IMR-90 (cell line): Measurements from ENCODE around the gene AKIP1. TPM values are rescaled to one million over a fixed set of nuclear protein-coding genes. Genes with fewer than 3 reads are reported as not detected.

Source experiments
- ATAC-seq: fragments of 200-7000 bp; cut with Tn5 transposase; 2 replicates; pipeline ENCODE4 v1.9.1; 2020; ENCODE audit warnings: low read depth, mild to moderate bottlenecking, moderate library complexity
- BruUV-seq: library from RNA; stranded (reverse); fragments of 400-500 nt; replicated peaks from 2 replicates; lab custom pipeline; 2021; lab: Mats Ljungman, UMichigan
- CTCF ChIA-PET: fragments of 300-600 bp; formaldehyde crosslinking; extraction: SDS; loops from one replicate; lab custom pipeline; 2021; ENCODE audit warnings: antibody characterized with exemption; lab: Yijun Ruan, JAX
- POLR2A ChIA-PET: fragments of 300-600 bp; sonication (Branson Sonifier 250); formaldehyde crosslinking; loops from one replicate; lab custom pipeline; 2022; ENCODE audit warnings: antibody characterized with exemption; ENCODE audit not compliant: unreplicated experiment; lab: Charles Lee
- DNase-seq: peaks from one replicate; pipeline ENCODE4 v3.0.0; 2013
- H2AFZ ChIP-seq: replicated peaks from 2 replicates; pipeline ENCODE3; 2013; ENCODE audit warnings: low read length, mild to moderate bottlenecking; ENCODE audit not compliant: poor library complexity
- H2AK5ac ChIP-seq: 2 replicates; pipeline ENCODE4 v1.6.1; 2013; ENCODE audit warnings: low read depth, low read length, inconsistent platforms
- H2AK9ac ChIP-seq: replicated peaks from 2 replicates; pipeline ENCODE3; 2013; ENCODE audit warnings: mild to moderate bottlenecking, low read depth, low read length, moderate library complexity; ENCODE audit not compliant: poor library complexity
- H2BK120ac ChIP-seq: 2 replicates; pipeline ENCODE4 v1.6.1; 2013; ENCODE audit warnings: low read depth, low read length, inconsistent platforms
- H2BK15ac ChIP-seq: 3 replicates; pipeline ENCODE4 v1.6.1; 2013; ENCODE audit warnings: low read depth, low read length, inconsistent platforms
- H2BK20ac ChIP-seq: 2 replicates; pipeline ENCODE4 v1.6.1; 2013; ENCODE audit warnings: low read depth, mild to moderate bottlenecking, inconsistent platforms, low read length, moderate library complexity
- H2BK5ac ChIP-seq: 2 replicates; pipeline ENCODE4 v1.6.1; 2013; ENCODE audit warnings: mild to moderate bottlenecking, low read depth, low read length, inconsistent platforms; ENCODE audit not compliant: poor library complexity, severe bottlenecking
- H3K14ac ChIP-seq: replicated peaks from 2 replicates; pipeline ENCODE4 v1.6.1; 2013; ENCODE audit warnings: low read depth, low read length, inconsistent platforms
- H3K18ac ChIP-seq: 2 replicates; pipeline ENCODE4 v1.6.1; 2013; ENCODE audit warnings: low read depth, low read length, control low read depth
- H3K23ac ChIP-seq: 2 replicates; pipeline ENCODE4 v1.6.1; 2013; ENCODE audit warnings: low read depth, low read length, inconsistent platforms
- H3K27ac ChIP-seq: 2 replicates; pipeline ENCODE4 v1.5.1; 2013; ENCODE audit warnings: mild to moderate bottlenecking, control low read depth, low read length; ENCODE audit not compliant: insufficient read depth
- H3K27me3 ChIP-seq: 2 replicates; pipeline ENCODE4 v1.6.1; 2013; ENCODE audit warnings: low read length; ENCODE audit not compliant: control insufficient read depth, insufficient read depth
- H3K36me3 ChIP-seq: 2 replicates; pipeline ENCODE4 v1.6.1; 2013; ENCODE audit warnings: low read length, mixed read lengths; ENCODE audit not compliant: control insufficient read depth, insufficient read depth
- H3K4ac ChIP-seq: 2 replicates; pipeline ENCODE4 v1.6.1; 2013; ENCODE audit warnings: low read depth, low read length, inconsistent platforms
- H3K4me1 ChIP-seq: 2 replicates; pipeline ENCODE4 v1.6.1; 2013; ENCODE audit warnings: low read length, mixed read lengths; ENCODE audit not compliant: control insufficient read depth, insufficient read depth
- H3K4me2 ChIP-seq: 2 replicates; pipeline ENCODE4 v1.6.1; 2013; ENCODE audit warnings: low read depth, mild to moderate bottlenecking, control low read depth, low read length, moderate library complexity
- H3K4me3 ChIP-seq: 2 replicates; pipeline ENCODE4 v1.5.1; 2013; ENCODE audit warnings: low read depth, mild to moderate bottlenecking, control low read depth, low read length, moderate library complexity; ENCODE audit not compliant: insufficient read depth
- H3K56ac ChIP-seq: 2 replicates; pipeline ENCODE4 v1.6.1; 2013; ENCODE audit warnings: low read length, inconsistent platforms; ENCODE audit not compliant: insufficient read depth; ENCODE audit errors: extremely low read depth
- H3K79me1 ChIP-seq, 2 experiments: 2 replicates each; pipeline ENCODE4 v1.6.1; 2013; ENCODE audit warnings: low read length in 2 of 2, inconsistent platforms in 1 of 2, low read depth in 1 of 2
- H3K9ac ChIP-seq: 2 replicates; pipeline ENCODE4 v1.6.1; 2013; ENCODE audit warnings: low read depth, low read length, control low read depth
- H3K9me1 ChIP-seq: 2 replicates; pipeline ENCODE4 v1.6.1; 2013; ENCODE audit warnings: low read length, inconsistent platforms; ENCODE audit not compliant: insufficient read depth
- H3K9me3 ChIP-seq: 2 replicates; pipeline ENCODE4 v1.6.1; 2013; ENCODE audit warnings: low read length; ENCODE audit not compliant: control insufficient read depth, insufficient read depth
- H4K20me1 ChIP-seq: 2 replicates; pipeline ENCODE4 v1.6.1; 2013; ENCODE audit warnings: low read length, inconsistent platforms; ENCODE audit not compliant: insufficient read depth
- H4K5ac ChIP-seq: 2 replicates; pipeline ENCODE4 v1.6.1; 2013; ENCODE audit warnings: mild to moderate bottlenecking, low read depth, low read length, control low read depth
- H4K8ac ChIP-seq, 2 experiments: 2 replicates each; pipeline ENCODE4 v1.6.1; 2013; ENCODE audit warnings: low read depth in 2 of 2, low read length in 2 of 2, control low read depth in 1 of 2, inconsistent platforms in 1 of 2
- H4K91ac ChIP-seq: 2 replicates; pipeline ENCODE4 v1.6.1; 2013; ENCODE audit warnings: low read depth, low read length, inconsistent platforms; ENCODE audit not compliant: insufficient read depth
- BHLHE40 ChIP-seq: fragments of 150-350 bp; IDR thresholded peaks from 2 replicates; pipeline ENCODE4 v1.6.1; 2016; ENCODE audit warnings: mild to moderate bottlenecking, low read depth, low read length
- CEBPB ChIP-seq: IDR thresholded peaks from 2 replicates; pipeline ENCODE4 v1.6.1; 2012; ENCODE audit warnings: low read depth, low read length, improper control_type of control experiment
- CHD1 ChIP-seq: IDR thresholded peaks from 2 replicates; pipeline ENCODE4 v1.6.1; 2012; ENCODE audit warnings: low read depth, low read length, improper control_type of control experiment
- FOS ChIP-seq: fragments of 150-350 bp; IDR thresholded peaks from 2 replicates; pipeline ENCODE4 v1.6.1; 2016; ENCODE audit warnings: low read depth, low read length
- MAFK ChIP-seq: IDR thresholded peaks from 2 replicates; pipeline ENCODE4 v1.6.1; 2012; ENCODE audit warnings: low read depth, low read length, improper control_type of control experiment
- MAZ ChIP-seq: IDR thresholded peaks from 2 replicates; pipeline ENCODE4 v1.6.1; 2012; ENCODE audit warnings: low read depth, mild to moderate bottlenecking, low read length, improper control_type of control experiment, moderate library complexity, borderline replicate concordance
- MXI1 ChIP-seq: IDR thresholded peaks from 2 replicates; pipeline ENCODE4 v1.6.1; 2012; ENCODE audit warnings: low read depth, mild to moderate bottlenecking, low read length, moderate library complexity, borderline replicate concordance
- NFE2L2 ChIP-seq: fragments of 150-350 bp; IDR thresholded peaks from 2 replicates; pipeline ENCODE4 v1.6.1; 2016; ENCODE audit warnings: low read depth, mild to moderate bottlenecking, low read length
- POLR2A ChIP-seq: IDR thresholded peaks from 2 replicates; pipeline ENCODE4 v1.6.1; 2012; ENCODE audit warnings: mild to moderate bottlenecking, low read depth, low read length
- RAD21 ChIP-seq: IDR thresholded peaks from 2 replicates; pipeline ENCODE4 v1.6.1; 2012; ENCODE audit warnings: low read length, improper control_type of control experiment
- RCOR1 ChIP-seq: IDR thresholded peaks from 2 replicates; pipeline ENCODE4 v1.6.1; 2012; ENCODE audit warnings: mild to moderate bottlenecking, low read length, improper control_type of control experiment; ENCODE audit not compliant: insufficient replicate concordance
- RFX5 ChIP-seq: IDR thresholded peaks from 2 replicates; pipeline ENCODE4 v1.8.0; 2012; ENCODE audit warnings: low read depth, mild to moderate bottlenecking, low read length, moderate library complexity
- SMC3 ChIP-seq: fragments of 150-350 bp; IDR thresholded peaks from 2 replicates; pipeline ENCODE4 v1.6.1; 2016; ENCODE audit warnings: low read depth, mild to moderate bottlenecking, antibody characterized with exemption, low read length, moderate library complexity
- USF2 ChIP-seq: fragments of 150-350 bp; IDR thresholded peaks from 2 replicates; pipeline ENCODE4 v1.6.1; 2017; ENCODE audit warnings: mild to moderate bottlenecking, antibody characterized with exemption, low read length, low read depth
- WGBS, 2 experiments: methylation state at CpG; one replicate each; pipeline versions ENCODE4 v1.1.5 to v1.1.7; 2013; ENCODE audit warnings: missing lambda C conversion rate in 2 of 2; ENCODE audit not compliant: insufficient read length in 1 of 2; ENCODE audit errors: extremely low coverage in 2 of 2; 5-methylcytosine and 5-hydroxymethylcytosine counted together
- dilution Hi-C: fragments of 300-500 bp; cut with HindIII; formaldehyde crosslinking; loops from one replicate; pipeline ENCODE4 v1.14.3; 2018; ENCODE audit warnings: low sequenced_read_pairs; ENCODE audit not compliant: unreplicated experiment
- in situ Hi-C: fragments of 300-500 bp; cut with MboI; formaldehyde crosslinking; loops from 3 replicates; pipeline ENCODE4 v1.14.3; 2019; ENCODE audit warnings: low sequenced_read_pairs, inconsistent platforms, mixed read lengths
- intact Hi-C: fragments of 100-400 bp; cut with micrococcal nuclease; formaldehyde crosslinking; loops from 2 replicates; pipeline ENCODE4 v1.10.0; 2022
- polyA plus RNA-seq, 3 experiments: library from polyadenylated mRNA; depleted of rRNA; stranded (reverse); fragments of >200 nt; gene quantifications; 2 replicates each; pipeline ENCODE4 v1.2.3, GENCODE V29; 2012; ENCODE audit warnings: low replicate concordance in 1 of 3
- total RNA-seq: library from RNA; depleted of rRNA; stranded (reverse); fragments of >200 nt; gene quantifications from 2 replicates; pipeline ENCODE4 v1.2.3, GENCODE V29; 2012
- TF ChIP-seq, protein P1 (sequence below): fragments of 150-350 bp; IDR thresholded peaks from 2 replicates; pipeline ENCODE4 v1.6.1; 2016; ENCODE audit warnings: low read depth, mild to moderate bottlenecking, low read length, moderate library complexity, borderline replicate concordance
- TF ChIP-seq, protein P2 (sequence below): conservative IDR thresholded peaks from 2 replicates; pipeline ENCODE4 v1.5.1; 2012; ENCODE audit warnings: mild to moderate bottlenecking, low read depth, low read length, improper control_type of control experiment

The AKIP1 gene
- total and polyA plus RNA-seq, 2 of the 4 experiments (the other 2 are of a cell fraction) = 33.9 to 36.0 TPM

GRCh38 chr11:8925711-8926110 is 14.7 kb downstream of the AKIP1 start:
- Histone ChIP-seq H3K79me1 (no peaks in the 10 kb centered on the region), H3K4me2 (no peak overlapping the region), H4K8ac (no peak overlapping the region), H3K4me3 (no peak overlapping the region), H2AFZ (no peak overlapping the region), H3K4me1 (peaks cover 10% of the 10 kb centered on the region), H3K56ac (no peak overlapping the region), H2BK120ac (no peak overlapping the region), H2BK20ac (no peak overlapping the region), H3K9ac (no peak overlapping the region), H2BK5ac (no peak overlapping the region), H4K20me1 (no peaks in the 10 kb centered on the region), H4K5ac (no peak overlapping the region), H2AK5ac (no peak overlapping the region; the same call in 1 of the 2 replicates), H3K9me1 (peaks cover 12% of the 10 kb centered on the region; the same call in 1 of the 2 replicates), H3K27me3 (no peaks in the 10 kb centered on the region), H2BK15ac (no peak overlapping the region), H2AK9ac (no peak overlapping the region), H3K36me3 (peaks cover 13% of the 10 kb centered on the region), H3K27ac (no peak overlapping the region), H3K14ac (no peak overlapping the region), H3K23ac (no peak overlapping the region), H3K4ac (no peak overlapping the region), H3K9me3 (no peaks in the 10 kb centered on the region), H4K91ac (no peak overlapping the region), H3K18ac (no peak overlapping the region)
- no peak for TF ChIP-seq CEBPB
- TF ChIP-seq RAD21 = no peak
- TF ChIP-seq POLR2A = no peak
- no peak for TF ChIP-seq FOS
- TF ChIP-seq RFX5 = no peak
- TF ChIP-seq MAZ = no peak
- TF ChIP-seq BHLHE40 = no peak
- TF ChIP-seq RCOR1 = no peak
- TF ChIP-seq SMC3 = no peak
- no peak for TF ChIP-seq USF2
- TF ChIP-seq CHD1 = no peak
- no peak for TF ChIP-seq MAFK
- no peak for TF ChIP-seq MXI1
- TF ChIP-seq, protein P1, sequence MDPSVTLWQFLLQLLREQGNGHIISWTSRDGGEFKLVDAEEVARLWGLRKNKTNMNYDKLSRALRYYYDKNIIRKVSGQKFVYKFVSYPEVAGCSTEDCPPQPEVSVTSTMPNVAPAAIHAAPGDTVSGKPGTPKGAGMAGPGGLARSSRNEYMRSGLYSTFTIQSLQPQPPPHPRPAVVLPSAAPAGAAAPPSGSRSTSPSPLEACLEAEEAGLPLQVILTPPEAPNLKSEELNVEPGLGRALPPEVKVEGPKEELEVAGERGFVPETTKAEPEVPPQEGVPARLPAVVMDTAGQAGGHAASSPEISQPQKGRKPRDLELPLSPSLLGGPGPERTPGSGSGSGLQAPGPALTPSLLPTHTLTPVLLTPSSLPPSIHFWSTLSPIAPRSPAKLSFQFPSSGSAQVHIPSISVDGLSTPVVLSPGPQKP = no peak
- TF ChIP-seq, protein P2, sequence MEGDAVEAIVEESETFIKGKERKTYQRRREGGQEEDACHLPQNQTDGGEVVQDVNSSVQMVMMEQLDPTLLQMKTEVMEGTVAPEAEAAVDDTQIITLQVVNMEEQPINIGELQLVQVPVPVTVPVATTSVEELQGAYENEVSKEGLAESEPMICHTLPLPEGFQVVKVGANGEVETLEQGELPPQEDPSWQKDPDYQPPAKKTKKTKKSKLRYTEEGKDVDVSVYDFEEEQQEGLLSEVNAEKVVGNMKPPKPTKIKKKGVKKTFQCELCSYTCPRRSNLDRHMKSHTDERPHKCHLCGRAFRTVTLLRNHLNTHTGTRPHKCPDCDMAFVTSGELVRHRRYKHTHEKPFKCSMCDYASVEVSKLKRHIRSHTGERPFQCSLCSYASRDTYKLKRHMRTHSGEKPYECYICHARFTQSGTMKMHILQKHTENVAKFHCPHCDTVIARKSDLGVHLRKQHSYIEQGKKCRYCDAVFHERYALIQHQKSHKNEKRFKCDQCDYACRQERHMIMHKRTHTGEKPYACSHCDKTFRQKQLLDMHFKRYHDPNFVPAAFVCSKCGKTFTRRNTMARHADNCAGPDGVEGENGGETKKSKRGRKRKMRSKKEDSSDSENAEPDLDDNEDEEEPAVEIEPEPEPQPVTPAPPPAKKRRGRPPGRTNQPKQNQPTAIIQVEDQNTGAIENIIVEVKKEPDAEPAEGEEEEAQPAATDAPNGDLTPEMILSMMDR = no peak
- no peak for TF ChIP-seq NFE2L2
- DNase-seq (no peak), ATAC-seq (no peak)
- 93% methylated on average over 3 of the region's 5 CpGs; no CpG with 5 or more reads in 1 of the 2 experiments for WGBS, 2 experiments
- ChIA-PET POLR2A (interaction anchor here (1.1 kb wide), 1 partner anchor 9 kb away, joined by 3 read pairs; no protein-coding TSS in a partner anchor), CTCF (no interaction called here)
- in situ Hi-C loops (no loop called here), intact Hi-C loops (no loop called here), dilution Hi-C loops (no loop called here)
- no TSS peak for BruUV-seq
